ENCODE results near the gene TUBA1C. TPM values are rescaled to one million over a fixed set of nuclear protein-coding genes. Genes with fewer than 3 reads are reported as not detected.

TUBA1C gene
- total RNA-seq, 4 donors from 2014 or later, result 45.5 to 142 (median 55.1) TPM

GRCh38 chr12:49292729-49293055 is 27.8 kb downstream of the TUBA1C start:
- TF ChIP-seq CTCF (IDR thresholded peaks at IDR 0.05) (no peak), EP300 (IDR thresholded peaks at IDR 0.05) (no peak), POLR2A (IDR thresholded peaks at IDR 0.05) (no peak)
- 56 to 72% methylated on average over 6 to 7 of the region's 7 CpGs for WGBS, 2 donors

GRCh38 chr12:49293056-49293956 is 28.4 kb downstream of the TUBA1C start:
- 26 to 29% methylated on average over 13 to 17 of the region's 18 CpGs for WGBS, 2 donors
- Histone ChIP-seq H3K27ac (no peak overlapping the region), H3K4me3 (peak overlapping the region in 1 of 4 donors; percentile 9), H3K9me3 (no peaks in the 10 kb centered on the region), H3K4me1 (peaks cover 0 to 46% (median 18%) of the 10 kb centered on the region in 4 donors), H3K36me3 (no peaks in the 10 kb centered on the region), H3K27me3 (peaks cover 0 to 42% of the 10 kb centered on the region in 2 donors)
- TF ChIP-seq EP300 (IDR thresholded peaks at IDR 0.05), result no peak
- no peak for TF ChIP-seq POLR2A (IDR thresholded peaks at IDR 0.05)
- TF ChIP-seq CTCF (IDR thresholded peaks at IDR 0.05), result no peak
- DNase-seq (ENCODE audit: low spot score in 2 of 2), result no peak

More at GRCh38 chr12:49292729-49293055, 27.8 kb downstream of the TUBA1C start:
- H3K4me1 ChIP-seq, result peaks cover 0 to 43% (median 18%) of the 10 kb centered on the region in 4 donors
- peaks cover 0 to 36% of the 10 kb centered on the region in 2 donors for H3K27me3 ChIP-seq
- DNase-seq (ENCODE audit: low spot score in 2 of 2), result no peak
- H3K4me3 ChIP-seq, result no peak overlapping the region
- no peaks in the 10 kb centered on the region for H3K36me3 ChIP-seq
- no peaks in the 10 kb centered on the region for H3K9me3 ChIP-seq
- no peak overlapping the region for H3K27ac ChIP-seq

- TF ChIP-seq EP300 (IDR thresholded peaks at IDR 0.05) (no peak), POLR2A (IDR thresholded peaks at IDR 0.05) (no peak), CTCF (IDR thresholded peaks at IDR 0.05) (no peak)
These were observed 29.4 kb downstream of the TUBA1C start for GRCh38 chr12:49294086-49294803.

GRCh38 chr12:49294804-49295081 is 29.9 kb downstream of the TUBA1C start:
- Histone ChIP-seq H3K27ac (no peak overlapping the region), H3K36me3 (no peaks in the 10 kb centered on the region), H3K9me3 (no peaks in the 10 kb centered on the region), H3K27me3 (peaks cover 0 to 57% of the 10 kb centered on the region in 2 donors), H3K4me1 (peaks cover 0 to 46% (median 18%) of the 10 kb centered on the region in 4 donors), H3K4me3 (no peak overlapping the region)
- TF ChIP-seq POLR2A (IDR thresholded peaks at IDR 0.05), result no peak
- TF ChIP-seq EP300 (IDR thresholded peaks at IDR 0.05), result no peak
- TF ChIP-seq CTCF (IDR thresholded peaks at IDR 0.05), result no peak
- WGBS, 2 donors, result 37 to 61% methylated on average over 2 to 3 of the region's 5 CpGs
- DNase-seq (ENCODE audit: low spot score in 2 of 2), result no peak

More at GRCh38 chr12:49294086-49294803, 29.4 kb downstream of the TUBA1C start:
- H3K27me3 ChIP-seq, result peaks cover 0 to 52% of the 10 kb centered on the region in 2 donors
- peaks cover 0 to 46% (median 18%) of the 10 kb centered on the region in 4 donors for H3K4me1 ChIP-seq
- no peaks in the 10 kb centered on the region for H3K36me3 ChIP-seq
- H3K4me3 ChIP-seq, result no peak overlapping the region
- no peak for DNase-seq (ENCODE audit: low spot score in 2 of 2)
- H3K9me3 ChIP-seq, result no peaks in the 10 kb centered on the region
- no peak overlapping the region for H3K27ac ChIP-seq
- 64 to 66% methylated on average over 6 to 8 of the region's 8 CpGs for WGBS, 2 donors
